Loucy (cell line): ENCODE data around the gene PPIL4.

Experiments
- H2AFZ ChIP-seq: fragments of 200-600 bp; sonication (generic); 2 replicates; pipeline ENCODE4 v1.6.0; 2016; ENCODE audit warnings: antibody characterized with exemption, mild to moderate bottlenecking, low read length, moderate library complexity
- H3F3A ChIP-seq: fragments of 200-600 bp; 2 replicates; pipeline ENCODE4 v1.6.0; 2016; ENCODE audit warnings: antibody characterized with exemption, low read depth, mild to moderate bottlenecking
- H3K27me3 ChIP-seq: fragments of 200-600 bp; sonication (generic); 2 replicates; pipeline ENCODE4 v1.6.1; 2014; ENCODE audit warnings: low read length, mild to moderate bottlenecking; ENCODE audit not compliant: insufficient read depth, poor library complexity, severe bottlenecking
- H3K36me3 ChIP-seq: fragments of 200-600 bp; sonication (generic); 2 replicates; pipeline ENCODE4 v1.6.1; 2016; ENCODE audit warnings: low read length; ENCODE audit not compliant: insufficient read depth
- H3K4me1 ChIP-seq: fragments of 200-600 bp; sonication (generic); 2 replicates; pipeline ENCODE4 v1.5.1; 2014; ENCODE audit warnings: low read length, mild to moderate bottlenecking; ENCODE audit not compliant: insufficient read depth, poor library complexity, severe bottlenecking
- H3K4me2 ChIP-seq: fragments of 200-600 bp; sonication (generic); 2 replicates; pipeline ENCODE4 v1.6.0; 2014; ENCODE audit warnings: antibody characterized with exemption, low read length, low read depth, mild to moderate bottlenecking; ENCODE audit not compliant: poor library complexity, severe bottlenecking
- H3K4me3 ChIP-seq: fragments of 200-600 bp; sonication (generic); 2 replicates; pipeline ENCODE4 v1.5.1; 2014; ENCODE audit warnings: low read length, mild to moderate bottlenecking, mixed read lengths; ENCODE audit not compliant: poor library complexity, severe bottlenecking
- H3K79me2 ChIP-seq: fragments of 200-600 bp; sonication (generic); 2 replicates; pipeline ENCODE4 v1.6.1; 2014; ENCODE audit warnings: low read length; ENCODE audit not compliant: insufficient read depth
- H3K9ac ChIP-seq: fragments of 200-600 bp; sonication (generic); 2 replicates; pipeline ENCODE4 v1.6.0; 2014; ENCODE audit warnings: mild to moderate bottlenecking, low read depth, low read length, moderate library complexity; ENCODE audit not compliant: poor library complexity, severe bottlenecking
- H3K9me2 ChIP-seq: fragments of 200-600 bp; sonication (generic); replicated peaks from 2 replicates; pipeline ENCODE4 v1.6.1; 2016; ENCODE audit warnings: low read depth, low read length, mixed read lengths
- H3K9me3 ChIP-seq: fragments of 200-600 bp; sonication (generic); 2 replicates; pipeline ENCODE4 v1.6.1; 2014; ENCODE audit warnings: mild to moderate bottlenecking, antibody characterized with exemption, low read length, low read depth; ENCODE audit not compliant: insufficient read depth
- H4K20me1 ChIP-seq: fragments of 200-600 bp; sonication (generic); 2 replicates; pipeline ENCODE4 v1.6.0; 2014; ENCODE audit warnings: antibody characterized with exemption, low read length, mild to moderate bottlenecking; ENCODE audit not compliant: insufficient read depth, poor library complexity, severe bottlenecking
- EZH2phosphoT487 ChIP-seq: fragments of 200-600 bp; IDR thresholded peaks from 2 replicates; pipeline ENCODE4 v1.6.1; 2018; ENCODE audit warnings: antibody characterized with exemption, mild to moderate bottlenecking, moderate library complexity, borderline replicate concordance
- TF ChIP-seq, protein P1 (sequence below): fragments of 200-600 bp; sonication (generic); conservative IDR thresholded peaks from 2 replicates; pipeline ENCODE4 v1.5.1; 2014; ENCODE audit warnings: mild to moderate bottlenecking, antibody characterized with exemption, low read length

PPIL4 gene

DNA sequence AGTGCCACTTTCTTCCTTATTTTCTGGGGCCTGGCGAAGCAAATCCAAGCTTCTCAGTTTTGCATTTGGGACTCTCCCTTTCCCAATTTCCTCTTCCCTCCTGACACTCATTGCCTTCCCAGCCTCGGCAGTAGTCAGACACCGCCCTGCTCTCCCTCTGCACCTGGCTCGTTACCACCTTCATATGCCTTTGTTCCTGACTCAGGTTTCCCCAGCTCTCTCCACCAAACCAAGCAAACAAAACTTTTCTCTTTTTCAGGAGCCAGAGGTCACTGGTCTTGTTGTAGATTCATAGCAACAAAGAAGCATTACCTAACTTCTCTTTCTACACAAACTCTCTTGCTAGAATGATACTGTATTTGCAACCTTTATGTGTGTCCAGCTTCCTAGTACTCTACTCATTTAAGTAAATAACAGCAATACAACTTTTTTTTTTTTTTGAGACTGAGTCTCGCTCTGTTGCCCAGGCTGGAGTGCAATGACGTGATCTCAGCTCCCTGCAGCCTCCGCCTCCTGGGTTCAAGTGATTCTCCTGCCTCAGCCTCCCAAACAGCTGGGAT lies 52.0 kb downstream of the PPIL4 start:
- Histone ChIP-seq H3K36me3 (no peaks in the 10 kb centered on the region), H3K4me1 (no peaks in the 10 kb centered on the region), H3K79me2 (no peaks in the 10 kb centered on the region), H4K20me1 (no peaks in the 10 kb centered on the region), H3K4me3 (no peak overlapping the region), H3F3A (no peaks in the 10 kb centered on the region), H3K4me2 (no peak overlapping the region), H3K9ac (no peak overlapping the region), H3K9me2 (no peaks in the 10 kb centered on the region), H2AFZ (no peak overlapping the region), H3K9me3 (no peaks in the 10 kb centered on the region), H3K27me3 (no peaks in the 10 kb centered on the region)
- TF ChIP-seq, protein P1, sequence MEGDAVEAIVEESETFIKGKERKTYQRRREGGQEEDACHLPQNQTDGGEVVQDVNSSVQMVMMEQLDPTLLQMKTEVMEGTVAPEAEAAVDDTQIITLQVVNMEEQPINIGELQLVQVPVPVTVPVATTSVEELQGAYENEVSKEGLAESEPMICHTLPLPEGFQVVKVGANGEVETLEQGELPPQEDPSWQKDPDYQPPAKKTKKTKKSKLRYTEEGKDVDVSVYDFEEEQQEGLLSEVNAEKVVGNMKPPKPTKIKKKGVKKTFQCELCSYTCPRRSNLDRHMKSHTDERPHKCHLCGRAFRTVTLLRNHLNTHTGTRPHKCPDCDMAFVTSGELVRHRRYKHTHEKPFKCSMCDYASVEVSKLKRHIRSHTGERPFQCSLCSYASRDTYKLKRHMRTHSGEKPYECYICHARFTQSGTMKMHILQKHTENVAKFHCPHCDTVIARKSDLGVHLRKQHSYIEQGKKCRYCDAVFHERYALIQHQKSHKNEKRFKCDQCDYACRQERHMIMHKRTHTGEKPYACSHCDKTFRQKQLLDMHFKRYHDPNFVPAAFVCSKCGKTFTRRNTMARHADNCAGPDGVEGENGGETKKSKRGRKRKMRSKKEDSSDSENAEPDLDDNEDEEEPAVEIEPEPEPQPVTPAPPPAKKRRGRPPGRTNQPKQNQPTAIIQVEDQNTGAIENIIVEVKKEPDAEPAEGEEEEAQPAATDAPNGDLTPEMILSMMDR, result no peak
- no peak for TF ChIP-seq EZH2phosphoT487

DNA sequence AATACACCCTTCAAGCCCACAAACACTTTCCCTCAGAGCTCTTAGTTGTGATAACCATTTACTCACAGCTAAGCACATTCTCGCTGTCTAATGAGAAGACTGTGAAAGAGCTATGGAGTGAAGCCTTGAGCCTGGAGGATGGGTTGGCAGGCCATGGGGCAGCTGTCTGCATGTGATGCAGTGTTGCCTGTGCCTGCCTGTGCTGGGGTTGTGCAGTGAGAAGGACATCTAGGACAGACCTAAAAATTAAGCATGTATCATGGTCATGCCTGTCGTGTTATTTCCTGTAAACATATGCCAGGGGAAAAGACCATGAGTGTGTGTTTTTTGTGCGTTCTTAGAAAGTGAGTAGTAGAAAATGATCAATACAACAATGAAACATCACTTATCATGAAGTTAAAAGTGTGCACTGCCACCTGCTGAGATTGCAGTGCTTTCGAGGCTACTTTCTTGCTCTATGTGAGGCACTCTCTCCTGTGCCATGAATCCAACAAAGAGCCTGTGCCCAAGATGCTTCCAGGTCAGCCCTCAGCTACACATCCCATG lies 53.0 kb downstream of the PPIL4 start:
- no peaks in the 10 kb centered on the region for H3F3A ChIP-seq
- H3K79me2 ChIP-seq, result no peaks in the 10 kb centered on the region
- no peak overlapping the region for H3K9ac ChIP-seq
- H3K36me3 ChIP-seq, result no peaks in the 10 kb centered on the region
- H3K4me2 ChIP-seq, result no peak overlapping the region
- H3K27me3 ChIP-seq, result no peaks in the 10 kb centered on the region
- no peaks in the 10 kb centered on the region for H4K20me1 ChIP-seq
- H3K4me1 ChIP-seq, result no peaks in the 10 kb centered on the region
- no peaks in the 10 kb centered on the region for H3K9me3 ChIP-seq
- no peak overlapping the region for H2AFZ ChIP-seq
- no peaks in the 10 kb centered on the region for H3K9me2 ChIP-seq
- no peak overlapping the region for H3K4me3 ChIP-seq
- TF ChIP-seq, protein P1, result no peak

DNA sequence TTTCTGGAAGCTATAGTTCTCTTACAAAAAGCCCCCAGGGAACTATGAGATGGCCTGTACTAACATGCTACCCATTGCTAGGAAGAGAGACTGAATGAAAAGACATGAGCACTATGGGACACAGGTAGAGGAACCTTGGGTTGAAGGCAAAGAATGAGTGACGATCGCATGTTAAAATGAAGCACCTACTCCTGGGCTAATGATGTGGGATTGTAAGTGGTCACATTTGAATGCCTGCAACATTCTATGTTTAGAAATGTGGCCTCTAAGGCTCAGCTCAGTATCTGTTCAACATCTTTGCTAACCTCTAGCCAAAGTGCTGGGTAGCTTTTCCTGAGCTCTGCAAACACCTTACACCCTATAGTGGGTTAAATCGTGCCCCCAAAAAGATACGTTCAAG lies 55.9 kb downstream of the PPIL4 start:
- Histone ChIP-seq H3K27me3 (no peaks in the 10 kb centered on the region), H3K4me1 (peaks cover 6% of the 10 kb centered on the region), H3K9me3 (no peaks in the 10 kb centered on the region), H2AFZ (no peak overlapping the region), H3K4me3 (no peak overlapping the region), H3K79me2 (no peaks in the 10 kb centered on the region), H3K4me2 (no peak overlapping the region), H3F3A (no peaks in the 10 kb centered on the region), H3K9ac (no peak overlapping the region), H3K36me3 (no peaks in the 10 kb centered on the region), H4K20me1 (no peaks in the 10 kb centered on the region), H3K9me2 (no peaks in the 10 kb centered on the region)
- TF ChIP-seq, protein P1, result no peak
- no peak for TF ChIP-seq EZH2phosphoT487
